GM12891 (cell line): ENCODE data around the gene ACAN.

Experiments used
- DNase-seq: peaks from one replicate; pipeline ENCODE4 v3.0.0; 2011; ENCODE audit warnings: low spot score; ENCODE audit not compliant: insufficient read length
- FAIRE-seq: peaks from 2 replicates; lab custom pipeline; 2011; peaks lifted over from hg19 to GRCh38; lab: Jason Lieb, UNC
- PAX5 ChIP-seq: IDR thresholded peaks from 2 replicates; pipeline ENCODE4 v1.6.1; 2011; ENCODE audit warnings: low read length, moderate library complexity, mild to moderate bottlenecking; ENCODE audit not compliant: insufficient read depth, severe bottlenecking
- POLR2A ChIP-seq: IDR thresholded peaks from 2 replicates; pipeline ENCODE4 v1.6.1; 2011; ENCODE audit warnings: low read depth, low read length, control low read depth
- POLR2AphosphoS5 ChIP-seq: IDR thresholded peaks from 2 replicates; pipeline ENCODE4 v1.6.1; 2011; ENCODE audit warnings: low read depth, low read length, control low read depth
- POU2F2 ChIP-seq: IDR thresholded peaks from 2 replicates; pipeline ENCODE4 v1.6.1; 2011; ENCODE audit warnings: low read depth, mild to moderate bottlenecking, control low read depth, low read length, moderate library complexity
- SPI1 ChIP-seq: IDR thresholded peaks from 2 replicates; pipeline ENCODE4 v1.6.1; 2011; ENCODE audit warnings: low read depth, low read length, control low read depth
- TAF1 ChIP-seq: IDR thresholded peaks from 2 replicates; pipeline ENCODE4 v1.6.1; 2011; ENCODE audit warnings: low read depth, low read length, control low read depth

The ACAN gene

GRCh38 chr15:88799341-88799740 lies 3.9 kb upstream of the ACAN start:
- FAIRE-seq (no peak), DNase-seq (no peak)
- no peak for TF ChIP-seq SPI1
- TF ChIP-seq POLR2AphosphoS5 = no peak
- TF ChIP-seq PAX5 = no peak
- no peak for TF ChIP-seq POLR2A
- no peak for TF ChIP-seq TAF1
- no peak for TF ChIP-seq POU2F2

DNA sequence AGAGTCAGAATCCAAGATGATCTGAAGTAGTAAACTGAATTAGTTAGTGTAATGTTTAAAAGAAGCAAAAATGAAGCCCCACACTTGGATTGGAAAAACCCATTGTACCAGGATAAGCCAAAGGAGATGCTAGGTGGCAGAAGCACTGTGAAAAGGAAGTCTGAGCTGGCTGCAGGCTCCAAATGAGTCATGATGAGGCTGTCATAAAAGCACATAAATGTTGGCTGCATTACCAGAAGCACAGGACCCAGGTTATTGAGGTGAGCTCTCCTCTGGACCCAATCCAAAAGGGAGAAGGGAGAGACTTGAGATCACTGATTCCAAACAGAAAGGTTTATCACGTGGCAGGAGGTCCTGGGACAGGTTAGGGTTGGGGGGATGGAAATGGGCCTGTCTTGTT lies 3.2 kb upstream of the ACAN start:
- DNase-seq = no peak
- FAIRE-seq = no peak
- TF ChIP-seq PAX5 (no peak), POLR2AphosphoS5 (no peak), SPI1 (no peak)

DNA sequence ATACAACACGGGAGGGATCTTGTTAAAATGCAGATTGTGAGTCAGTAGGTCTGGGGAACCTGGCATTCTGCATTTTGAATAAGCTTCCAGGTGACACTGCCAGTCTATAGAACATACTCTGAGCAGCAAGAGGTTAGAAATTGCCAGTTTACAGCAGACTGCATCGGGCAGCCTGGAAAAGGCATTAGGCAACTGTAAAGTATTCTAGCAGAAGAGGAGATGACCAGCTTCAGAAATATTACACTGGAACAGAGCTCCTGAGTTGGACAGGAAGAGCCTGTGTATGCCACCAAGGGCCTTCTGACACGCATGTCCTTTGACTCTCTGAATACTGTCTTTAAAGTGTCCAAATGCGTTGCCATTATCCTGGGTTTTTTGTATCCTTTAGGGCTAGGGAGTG lies 2.5 kb upstream of the ACAN start:
- no peak for FAIRE-seq
- DNase-seq = no peak
- TF ChIP-seq POLR2A (no peak), PAX5 (no peak), TAF1 (no peak), POU2F2 (no peak), POLR2AphosphoS5 (no peak), SPI1 (no peak)

DNA sequence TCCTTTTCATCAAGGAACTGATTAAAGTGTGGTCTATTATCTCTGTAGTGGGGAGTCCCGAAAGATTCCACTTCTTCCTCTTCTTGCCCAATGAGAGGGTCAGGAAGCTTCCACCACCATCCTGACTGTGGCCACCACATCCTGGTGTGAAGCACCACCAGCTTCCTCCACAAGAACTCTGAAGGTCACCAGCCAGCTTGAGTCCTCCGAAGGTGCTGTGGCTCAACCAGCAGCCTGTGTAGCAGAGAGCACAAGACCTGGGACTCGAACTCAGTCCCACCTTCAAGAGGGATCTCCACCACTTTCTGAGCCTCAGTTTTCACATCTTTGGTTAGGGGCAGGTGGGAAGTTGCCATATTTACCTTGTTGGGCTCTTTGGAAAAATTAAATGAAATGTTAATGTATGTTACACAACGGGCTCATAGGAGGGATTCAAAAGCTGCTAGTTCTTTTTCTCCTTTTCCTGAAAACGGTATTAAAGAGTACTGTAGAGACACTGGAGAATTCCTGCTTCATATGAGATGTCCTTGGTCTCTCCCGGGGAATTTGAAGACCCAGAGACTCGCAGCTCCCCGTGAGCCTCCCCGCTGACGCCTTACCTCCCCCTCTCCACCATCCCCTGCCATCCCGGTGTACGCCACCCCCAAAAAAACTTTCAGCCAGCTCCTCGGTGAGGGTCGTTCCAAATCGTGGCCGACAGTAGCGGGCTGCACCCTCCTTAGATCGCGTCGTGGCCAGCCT lies 816 bp upstream of the ACAN start:
- TF ChIP-seq TAF1 (no peak), PAX5 (no peak), SPI1 (no peak), POLR2A (no peak), POU2F2 (no peak), POLR2AphosphoS5 (no peak)
- no peak for DNase-seq
- no peak for FAIRE-seq

DNA sequence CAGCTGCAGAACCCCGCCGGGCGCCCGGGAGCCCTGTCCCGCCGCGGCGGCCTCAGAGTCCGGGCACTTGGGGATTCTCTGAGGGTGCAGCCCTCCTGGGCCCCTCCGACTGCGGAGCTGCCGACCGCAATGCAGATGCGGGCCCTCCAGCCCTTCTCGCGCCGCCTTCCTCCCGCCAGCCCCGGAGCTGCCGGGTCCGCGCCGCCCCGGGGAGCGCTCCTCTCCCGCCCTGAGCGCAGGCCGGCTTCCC lies 320 bp upstream of the ACAN start:
- FAIRE-seq (no peak), DNase-seq (peak; percentile 22)
- no peak for TF ChIP-seq POLR2A
- TF ChIP-seq TAF1 = no peak
- no peak for TF ChIP-seq POU2F2
- no peak for TF ChIP-seq SPI1

- DNase-seq (no peak), FAIRE-seq (no peak)
- TF ChIP-seq SPI1 = no peak
- no peak for TF ChIP-seq POLR2A
- no peak for TF ChIP-seq POLR2AphosphoS5
- no peak for TF ChIP-seq TAF1
Observed at GRCh38 chr15:88803920-88804247, 648 bp downstream of the ACAN start.

- no peak for TF ChIP-seq POLR2A
- TF ChIP-seq POU2F2 = no peak
- TF ChIP-seq PAX5 = no peak
- no peak for TF ChIP-seq SPI1
- TF ChIP-seq POLR2AphosphoS5 = no peak
- no peak for TF ChIP-seq TAF1
- FAIRE-seq (no peak), DNase-seq (no peak)
Observed at GRCh38 chr15:88804257-88804656, 1.0 kb downstream of the ACAN start.

GRCh38 chr15:88805031-88805780 lies 2.0 kb downstream of the ACAN start:
- TF ChIP-seq SPI1 = no peak
- TF ChIP-seq POLR2A = no peak
- TF ChIP-seq PAX5 = no peak
- no peak for TF ChIP-seq POU2F2
- no peak for TF ChIP-seq TAF1
- DNase-seq = no peak
- FAIRE-seq = no peak

DNA sequence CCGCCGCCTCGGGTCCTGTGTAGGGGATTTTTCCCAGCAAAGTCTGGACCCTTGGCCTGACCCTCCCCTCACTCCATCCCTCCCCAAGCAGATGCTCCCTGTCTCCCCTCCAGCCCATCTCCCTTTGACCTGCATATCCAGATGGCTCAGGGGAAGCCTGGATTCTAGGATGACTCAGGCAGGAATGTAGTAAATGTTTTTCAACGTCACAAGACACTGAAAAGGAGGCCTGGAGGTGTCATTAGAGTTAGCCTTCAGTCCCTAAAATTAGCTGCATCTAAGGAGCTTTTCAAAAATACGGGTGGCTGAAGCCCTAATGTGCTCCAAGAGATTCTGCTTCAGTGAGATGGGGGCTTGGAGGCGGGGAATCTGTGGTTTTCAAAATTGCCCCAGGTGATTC lies 7.2 kb downstream of the ACAN start:
- TF ChIP-seq POLR2A (no peak), TAF1 (no peak), POLR2AphosphoS5 (no peak), PAX5 (no peak), POU2F2 (no peak), SPI1 (no peak)
- FAIRE-seq (no peak), DNase-seq (no peak)

- FAIRE-seq (no peak), DNase-seq (no peak)
- TF ChIP-seq POLR2A = no peak
- TF ChIP-seq PAX5 = no peak
- TF ChIP-seq POU2F2 = no peak
- no peak for TF ChIP-seq SPI1
- no peak for TF ChIP-seq POLR2AphosphoS5
- no peak for TF ChIP-seq TAF1
Observed at GRCh38 chr15:88812133-88812532, 8.9 kb downstream of the ACAN start.

- DNase-seq (no peak), FAIRE-seq (no peak)
- TF ChIP-seq POLR2A (no peak), POLR2AphosphoS5 (no peak), SPI1 (no peak), POU2F2 (no peak), PAX5 (no peak), TAF1 (no peak)
Observed at GRCh38 chr15:88813960-88814359, 10.7 kb downstream of the ACAN start.
